Kasumi-1 (cell line): ENCODE data around the gene MDFIC2.

Experiments used
- DNase-seq, 2 experiments: peaks; one replicate each; lab custom pipeline; 2025; lab: John Stamatoyannopoulos, UW

MDFIC2 gene

GRCh38 chr3:70180664-70181063 is 131.8 kb downstream of the MDFIC2 start:
- no peak for DNase-seq

- no peak for DNase-seq
These were observed 133.3 kb downstream of the MDFIC2 start for GRCh38 chr3:70179111-70179510.

- DNase-seq, result no peak
These were observed 134.4 kb downstream of the MDFIC2 start for GRCh38 chr3:70177881-70178645.

GRCh38 chr3:70176224-70176623 is 136.2 kb downstream of the MDFIC2 start:
- DNase-seq, result no peak

GRCh38 chr3:70156808-70157207 is 155.6 kb downstream of the MDFIC2 start:
- DNase-seq, result no peak

- DNase-seq, result no peak
These were observed 161.8 kb downstream of the MDFIC2 start for GRCh38 chr3:70150599-70150998.

GRCh38 chr3:70149714-70150400 is 162.6 kb downstream of the MDFIC2 start:
- DNase-seq, result no peak
